ENCODE results near the gene ABR.
"Not testable (repeated sequence)": the region's sequence is repeated elsewhere in the genome, so short reads cannot be mapped to it uniquely, and the experiment has no call there.

The ABR gene

DNA sequence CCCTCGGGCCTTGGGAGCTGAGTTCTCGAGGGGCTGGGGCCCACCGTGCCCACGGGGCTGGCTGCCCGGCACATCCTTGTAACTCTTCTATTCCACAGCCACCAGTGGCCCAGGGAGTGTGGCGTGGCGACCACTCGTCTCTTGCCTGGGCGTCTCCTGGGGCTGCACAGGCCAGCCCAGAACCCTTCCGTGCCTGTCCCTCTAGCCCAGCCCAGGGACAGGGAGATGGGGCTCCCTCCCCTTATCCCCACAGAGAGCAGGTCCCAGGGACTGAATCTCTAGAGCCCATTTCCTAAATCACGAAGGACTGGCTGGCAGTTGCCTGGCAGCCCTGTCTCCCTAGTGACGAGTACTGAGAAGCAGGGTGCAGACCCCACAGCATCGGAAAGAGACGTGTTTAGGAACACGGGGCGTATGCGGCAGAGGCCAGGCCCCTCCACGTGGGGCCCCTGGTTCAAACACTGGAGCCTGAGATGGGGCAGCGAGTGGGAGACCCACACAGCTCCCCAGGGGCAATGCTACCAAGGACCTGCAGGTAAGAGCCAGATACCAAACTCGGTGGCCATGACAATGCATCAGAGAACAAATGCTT, 131.8 kb downstream of the ABR start:
- DNase-seq (ENCODE audit: low spot score), result no peak

DNA sequence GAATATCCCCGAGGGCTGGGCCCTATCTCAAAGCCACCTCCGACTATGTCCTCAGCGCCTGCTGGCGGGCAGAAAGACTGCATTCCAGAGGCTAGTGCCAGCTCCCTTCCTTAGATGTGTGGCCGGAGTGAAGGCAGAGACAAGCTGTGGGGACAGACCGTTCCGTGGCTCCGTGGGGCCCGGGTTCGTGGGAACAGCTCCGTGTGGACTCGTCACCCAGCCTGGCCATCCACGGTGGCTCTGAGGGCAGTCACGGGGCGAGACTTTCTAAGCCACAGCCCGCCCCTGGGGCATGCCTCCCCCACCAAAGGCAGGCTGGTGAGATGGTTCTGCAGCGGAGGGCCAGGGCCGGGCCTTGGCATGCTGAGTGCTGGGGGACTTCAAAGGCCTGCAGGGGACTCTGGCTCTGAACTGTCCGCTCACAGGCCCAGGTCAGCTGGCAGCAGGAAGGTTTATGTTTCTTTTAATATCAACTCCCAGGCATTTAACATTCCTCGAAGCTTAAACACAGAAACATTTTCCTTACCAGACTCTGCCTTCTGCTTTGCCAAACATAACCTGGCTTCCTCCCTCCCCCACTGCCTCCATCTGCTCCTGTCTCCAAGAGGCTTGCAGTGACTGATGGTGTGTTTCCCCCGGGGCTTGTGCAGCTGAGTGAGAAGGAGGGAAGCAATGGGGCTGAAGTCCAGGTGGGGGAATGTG, 132.5 kb downstream of the ABR start:
- no peak for DNase-seq (ENCODE audit: low spot score)

DNA sequence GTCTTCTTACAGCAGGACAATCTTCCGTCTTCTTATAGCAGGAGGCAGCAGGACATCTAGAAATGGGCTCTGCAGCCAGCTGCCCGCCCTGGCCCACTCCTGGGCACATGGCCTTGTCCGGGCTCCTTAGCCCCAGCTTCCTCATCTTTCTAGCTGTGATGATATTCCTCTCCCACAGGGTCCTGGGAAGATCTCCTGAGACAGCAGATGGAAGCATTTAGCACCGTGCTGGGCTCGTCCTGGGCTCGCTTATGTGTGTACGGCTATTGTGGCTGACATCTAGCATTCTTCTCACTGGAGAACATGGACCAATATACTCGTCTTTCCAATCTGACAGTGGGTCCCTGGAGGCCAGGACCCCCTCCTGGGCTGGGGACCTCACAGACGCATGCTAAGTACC, 134.3 kb downstream of the ABR start:
- no peak for DNase-seq (ENCODE audit: low spot score)

- not testable (repeated sequence) for DNase-seq (ENCODE audit: low spot score)
Observed at GRCh38 chr17:1044387-1045009, 135.3 kb downstream of the ABR start.

DNA sequence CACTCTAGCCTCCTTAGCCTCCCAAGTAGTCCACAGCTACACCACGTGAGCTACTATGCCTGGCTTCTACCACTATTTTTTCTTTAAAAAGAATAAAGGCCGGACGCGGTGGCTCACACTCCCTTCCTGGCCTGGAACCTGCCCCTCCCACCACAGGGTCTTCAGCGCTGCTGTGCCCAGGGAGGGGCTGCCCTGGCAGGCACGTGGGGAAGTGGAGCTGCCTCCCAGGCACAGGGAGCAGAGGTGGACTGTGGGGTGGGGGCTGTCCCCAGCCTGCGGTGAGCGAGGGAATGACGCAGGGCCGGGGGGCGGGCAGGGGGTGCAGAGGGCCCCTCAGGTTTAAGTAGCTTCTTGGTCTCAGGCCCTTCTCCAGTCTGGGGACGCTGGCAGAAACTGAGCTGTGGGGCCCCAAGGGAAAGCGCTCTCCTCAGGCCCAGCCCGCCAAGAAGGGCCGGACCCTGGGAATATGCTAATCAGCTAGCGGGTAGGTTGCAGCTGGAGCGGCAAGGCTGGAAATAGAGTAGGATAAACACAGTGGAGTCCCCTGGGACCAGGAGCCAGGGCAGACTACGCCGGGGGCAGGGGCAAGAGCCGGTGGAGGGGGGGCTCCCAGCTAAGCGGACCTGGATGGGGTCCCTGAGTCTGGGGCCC, 136.1 kb downstream of the ABR start:
- DNase-seq (ENCODE audit: low spot score), result no peak

- no peak for DNase-seq (ENCODE audit: low spot score)
Observed at GRCh38 chr17:1042486-1042885, 137.3 kb downstream of the ABR start.

- DNase-seq (ENCODE audit: low spot score), result no peak
Observed at GRCh38 chr17:1041746-1042145, 138.0 kb downstream of the ABR start.

DNA sequence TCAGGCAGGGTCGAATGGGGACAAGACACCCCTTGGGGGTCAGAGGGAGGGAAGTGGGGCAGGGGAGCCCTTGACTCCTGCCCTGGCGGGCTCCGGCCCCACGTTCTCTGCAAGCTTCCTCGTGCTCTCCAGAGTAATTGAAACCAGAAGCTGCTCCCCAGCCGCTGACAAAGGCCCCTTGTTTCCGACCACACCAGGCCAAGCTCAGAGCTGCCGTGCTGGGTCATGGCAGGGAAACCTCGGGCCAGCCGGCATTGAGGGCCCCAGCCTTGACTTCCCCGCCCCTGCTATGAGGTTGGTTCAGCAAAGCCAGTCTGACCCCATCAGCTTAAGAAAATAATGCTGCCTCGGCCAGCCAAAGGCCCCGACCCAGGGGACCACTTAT, 139.6 kb downstream of the ABR start:
- no peak for DNase-seq (ENCODE audit: low spot score)

DNA sequence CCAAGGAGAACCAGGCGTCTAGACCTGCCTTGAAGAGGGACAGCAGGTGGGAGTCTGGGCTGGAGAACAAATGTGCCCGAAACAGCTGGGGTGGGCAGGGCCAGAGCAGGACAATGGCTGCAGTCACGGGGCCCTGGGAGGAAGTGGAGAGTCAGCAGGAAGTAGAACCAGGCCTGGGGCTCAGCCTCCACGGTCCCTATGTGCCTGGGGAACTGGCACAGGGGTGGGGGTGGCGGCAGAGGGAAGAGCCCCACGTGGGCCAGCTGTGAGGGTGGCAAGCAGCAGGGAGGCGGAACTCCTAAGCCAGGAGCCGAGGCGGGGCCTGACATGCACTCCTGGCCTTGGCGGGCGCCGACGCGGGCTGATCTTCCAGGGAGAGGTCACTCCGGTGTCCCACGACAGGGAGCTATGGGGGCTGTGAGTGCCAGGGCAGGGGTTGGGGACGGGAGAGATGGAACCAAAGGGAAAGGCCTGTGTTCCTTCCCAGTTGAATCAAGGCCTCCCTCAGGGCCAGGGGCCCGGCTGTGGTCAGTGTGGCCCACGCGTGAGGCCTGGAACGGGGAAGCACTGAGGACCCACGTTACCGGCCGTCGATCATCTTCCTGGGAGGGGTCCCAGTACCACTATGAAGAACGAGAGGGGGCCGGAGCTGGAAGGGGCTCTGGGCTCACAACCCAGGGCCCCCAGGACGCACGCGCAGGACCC, 140.1 kb downstream of the ABR start:
- DNase-seq (ENCODE audit: low spot score), result peak; percentile 52

DNA sequence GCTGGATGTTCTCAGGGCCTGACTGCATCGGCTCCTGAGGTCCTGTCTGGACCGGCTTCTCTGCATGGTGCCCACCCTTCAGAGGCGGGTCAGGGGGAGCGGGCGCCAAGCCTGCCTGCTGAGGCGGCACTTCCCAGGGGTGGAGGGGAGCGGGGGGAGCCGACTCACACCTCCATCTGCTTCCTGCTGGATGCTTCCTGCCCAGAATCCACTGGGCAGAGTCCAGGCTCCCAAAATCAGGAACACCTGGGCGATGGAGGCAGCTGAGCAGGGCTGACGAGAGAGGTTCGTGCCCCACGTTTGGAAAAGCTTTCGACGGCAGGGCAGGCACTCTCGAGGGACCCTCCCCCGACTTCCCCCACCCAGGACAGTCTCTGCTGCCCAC, 140.7 kb downstream of the ABR start:
- no peak for DNase-seq (ENCODE audit: low spot score)

DNA sequence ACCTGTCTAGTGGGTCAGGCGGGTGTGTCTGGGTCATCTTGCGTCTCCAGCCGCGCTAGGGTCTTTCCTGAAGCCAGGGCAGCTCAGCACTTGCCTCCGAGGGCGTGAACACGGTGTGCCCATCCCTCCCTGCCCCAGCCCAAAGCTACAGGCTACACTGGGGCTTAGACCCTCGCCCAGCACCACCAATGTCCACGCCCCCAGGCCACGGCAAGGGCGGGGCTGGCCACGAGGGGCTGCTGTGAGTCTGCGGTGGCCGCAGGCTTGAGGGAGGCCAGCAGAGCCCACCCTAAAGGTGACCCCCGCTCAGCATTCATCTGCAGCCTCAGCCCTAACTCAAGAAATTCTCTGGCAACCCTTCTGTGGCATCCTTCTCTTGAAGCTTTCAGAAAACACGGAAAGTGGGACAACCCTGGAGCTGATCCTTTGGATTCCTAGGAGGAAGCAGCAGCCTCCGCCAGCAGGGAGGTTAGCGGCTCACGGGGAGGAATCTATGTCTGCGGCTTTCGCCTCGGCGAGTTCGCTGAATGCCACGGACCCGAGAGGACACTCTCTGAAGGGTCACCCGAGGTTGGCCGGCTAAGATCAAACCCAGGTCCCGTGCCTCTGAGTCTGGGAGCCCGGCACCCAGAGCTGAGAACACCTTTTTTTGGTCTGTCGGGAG, 141.2 kb downstream of the ABR start:
- no peak for DNase-seq (ENCODE audit: low spot score)

DNA sequence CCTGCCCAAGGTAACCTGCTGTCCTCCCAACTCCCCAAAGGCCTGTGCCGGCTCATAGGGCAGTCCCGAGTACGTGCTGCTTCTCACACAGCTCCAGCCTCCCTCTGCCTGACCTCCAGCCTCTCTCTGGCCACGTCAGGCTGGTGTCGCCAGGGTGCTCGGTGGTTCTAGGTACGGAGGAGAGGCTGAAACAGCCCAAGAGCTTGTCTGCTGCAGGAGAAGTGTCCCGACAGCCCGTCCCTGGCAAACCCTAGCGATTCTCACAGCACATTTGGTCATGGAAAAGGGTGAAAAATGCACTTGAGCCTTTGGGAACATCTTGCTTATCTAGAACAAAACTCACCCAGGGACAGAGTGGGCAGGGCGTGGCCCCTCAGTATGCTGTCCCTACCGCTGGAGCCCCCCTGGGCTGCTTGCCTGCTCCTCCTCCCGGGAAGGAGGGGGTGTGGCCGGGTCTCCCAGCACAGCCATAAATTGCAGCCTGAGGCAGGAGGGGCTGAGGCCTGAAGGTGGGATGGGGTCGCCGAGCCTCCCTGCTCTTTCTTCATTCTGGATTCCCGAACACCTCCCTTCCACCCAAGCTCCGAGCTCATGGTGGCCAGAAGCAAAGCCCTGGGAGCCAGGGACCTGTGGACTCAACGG, 142.4 kb downstream of the ABR start:
- DNase-seq (ENCODE audit: low spot score), result no peak

- no peak for DNase-seq (ENCODE audit: low spot score)
Observed at GRCh38 chr17:1036845-1037237, 142.9 kb downstream of the ABR start.

DNA sequence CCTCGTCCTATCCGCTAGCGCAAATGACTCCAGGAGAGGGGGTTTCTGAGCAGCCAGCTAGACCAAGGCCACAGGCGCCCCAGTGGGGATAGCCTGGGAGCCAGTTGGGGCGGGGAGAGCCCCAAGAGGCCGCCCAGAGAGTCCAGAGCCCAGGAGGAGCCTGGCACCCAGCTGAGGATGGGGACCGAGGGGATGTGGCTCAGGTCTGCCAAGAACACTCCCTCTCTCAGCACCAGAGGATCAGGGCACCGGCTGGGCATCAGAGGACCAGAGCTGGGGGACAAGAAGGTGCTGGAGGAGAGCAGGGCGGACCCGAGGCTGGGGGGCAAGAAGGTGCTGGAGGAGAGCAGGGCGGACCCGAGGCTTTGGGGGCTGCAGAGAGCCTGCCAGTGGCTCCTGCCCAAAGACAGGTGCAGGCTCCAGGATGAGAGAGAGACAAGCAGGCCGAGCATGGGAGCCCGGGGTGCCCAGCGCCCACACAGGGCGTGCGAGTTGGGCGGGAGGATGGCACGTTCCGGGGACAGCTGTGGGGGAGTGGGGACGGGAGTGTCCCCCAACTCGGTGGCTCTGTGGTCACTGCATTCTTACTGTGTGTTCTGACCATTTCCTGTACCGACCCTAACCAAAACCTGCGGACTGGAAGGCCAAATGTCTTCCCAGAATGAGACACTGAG, 143.5 kb downstream of the ABR start:
- no peak for DNase-seq (ENCODE audit: low spot score)

DNA sequence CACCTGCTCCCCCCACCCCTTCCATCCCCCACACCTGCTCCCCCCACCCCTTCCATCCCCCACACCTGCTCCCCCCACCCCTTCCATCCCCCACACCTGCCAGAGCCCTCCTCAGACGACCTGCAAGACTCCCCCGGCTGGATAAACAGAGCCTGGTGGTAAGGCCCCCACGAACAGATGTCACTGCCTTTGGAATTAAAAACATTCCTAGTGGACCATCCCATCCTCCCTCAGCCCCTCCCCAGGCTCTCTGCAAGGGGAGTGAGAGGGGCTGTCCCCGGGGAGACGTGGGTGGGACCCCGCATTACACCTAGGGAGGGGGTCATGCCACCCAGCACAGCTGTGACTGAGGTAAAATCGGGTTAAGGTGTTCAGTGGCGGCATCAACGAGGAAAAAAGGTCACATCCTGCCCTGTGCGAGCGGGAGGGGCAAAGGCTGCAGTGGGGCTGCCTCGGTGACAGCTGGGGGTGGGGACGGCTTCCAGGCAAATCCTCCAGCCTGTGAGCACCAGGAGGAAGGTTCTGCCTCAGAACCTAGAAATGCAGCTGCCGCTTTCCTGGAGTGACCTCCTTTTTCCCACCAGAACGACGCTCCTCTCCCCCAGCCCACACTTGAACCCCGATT, 144.1 kb downstream of the ABR start:
- no peak for DNase-seq (ENCODE audit: low spot score)

- no peak for DNase-seq (ENCODE audit: low spot score)
Observed at GRCh38 chr17:1034652-1035210, 145.1 kb downstream of the ABR start.

- DNase-seq (ENCODE audit: low spot score), result no peak
Observed at GRCh38 chr17:1033503-1033902, 146.3 kb downstream of the ABR start.

DNA sequence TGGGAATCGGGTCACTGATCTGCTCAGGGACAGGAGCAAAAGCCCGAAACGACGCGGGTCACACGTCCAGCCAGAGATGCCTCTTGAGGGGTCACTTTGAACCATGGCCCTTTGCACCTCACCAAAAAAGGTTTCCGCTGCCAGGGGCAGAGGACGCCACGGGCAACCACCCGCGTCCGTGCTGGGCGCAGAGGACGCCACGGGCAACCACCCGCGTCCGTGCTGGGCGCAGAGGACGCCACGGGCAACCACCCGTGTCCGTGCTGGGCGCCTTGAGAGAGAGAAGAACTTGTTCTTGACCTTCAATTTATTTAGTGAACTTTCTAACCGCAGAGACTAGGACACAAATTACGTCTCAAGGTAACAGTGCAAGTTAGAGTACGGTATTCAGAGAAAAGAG, 147.4 kb downstream of the ABR start:
- DNase-seq (ENCODE audit: low spot score), result no peak

GRCh38 chr17:1031711-1032110, 148.1 kb downstream of the ABR start:
- DNase-seq (ENCODE audit: low spot score), result no peak
